ENCODE measurements around the gene MAGIX.

DNA sequence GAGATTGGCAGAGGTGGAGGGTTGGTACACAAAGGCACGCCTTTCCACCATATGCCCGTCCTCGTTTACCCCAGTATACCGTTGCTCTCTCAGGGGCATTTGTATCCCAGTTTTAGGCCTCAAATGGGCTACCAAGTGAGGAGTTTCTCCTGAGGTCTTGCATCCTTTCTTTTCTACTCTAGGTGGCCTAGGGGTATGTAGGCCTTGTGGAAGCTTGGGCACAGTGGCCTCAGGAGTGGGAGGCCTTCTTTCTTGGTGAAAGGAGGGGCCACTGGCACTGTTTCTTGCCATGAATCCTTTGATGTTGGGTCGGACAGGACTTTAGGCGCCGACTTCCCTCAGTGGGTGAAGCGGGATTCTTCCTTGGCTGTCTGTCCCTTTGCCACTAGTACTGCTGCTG is 15.3 kb upstream of the MAGIX start:
- TF ChIP-seq YY1 (IDR thresholded peaks at IDR 0.05; ENCODE audit: insufficient read depth, insufficient read length) (no peak), ZNF274 (IDR thresholded peaks at IDR 0.05; ENCODE audit: low read depth, low read length) (no peak)
